HG03135 (cell line): ENCODE measurements around the gene SYT4.

Experiments used
- ATAC-seq: cut with Tn5 transposase; IDR thresholded peaks from one replicate; pipeline ENCODE4 v1.9.1; 2021; ENCODE audit warnings: mild to moderate bottlenecking, moderate library complexity; ENCODE audit not compliant: unreplicated experiment

SYT4 gene

DNA sequence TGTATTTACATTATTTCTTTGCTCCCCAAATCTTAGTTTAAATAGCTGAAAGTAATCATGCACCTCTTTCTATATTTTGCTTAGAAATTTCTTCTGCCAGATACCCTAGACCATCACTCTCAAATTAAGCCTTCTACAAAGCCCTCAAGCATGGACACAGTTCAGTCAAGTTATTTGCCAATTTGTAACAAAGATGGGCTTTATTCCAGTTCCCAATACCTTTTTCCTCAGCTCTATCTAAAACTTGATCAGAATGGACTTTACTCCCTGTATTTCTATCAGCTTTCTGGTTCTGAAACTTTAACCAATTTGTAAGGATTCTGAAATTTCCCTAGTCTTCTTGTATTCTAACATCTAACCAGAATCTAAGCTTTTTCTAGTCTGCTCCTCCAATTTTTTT is 56.6 kb downstream of the SYT4 start:
- ATAC-seq, result no peak
